DMS53 (cell line): ENCODE measurements around the gene OTOS.
A peak's percentile ranks its signal among the peaks of the same experiment; 100 is the strongest.

Experiments
- DNase-seq: peaks from one replicate; lab custom pipeline; 2025; lab: John Stamatoyannopoulos, UW

The OTOS gene

GRCh38 chr2:240140511-240140910 is at the start of gene OTOS:
Gene OTOS, minus strand, starts transcription at chr2:240140658. Its CDS starts 332 bp downstream, at chr2:240140326.
- peak; percentile 93 for DNase-seq

GRCh38 chr2:240189686-240190085 is 49.2 kb upstream of the OTOS start:
- DNase-seq, result no peak

- no peak for DNase-seq
These were observed 47.6 kb upstream of the OTOS start for GRCh38 chr2:240187989-240188590.

GRCh38 chr2:240186191-240186725 is 45.8 kb upstream of the OTOS start:
- no peak for DNase-seq

GRCh38 chr2:240184656-240185055 is 44.2 kb upstream of the OTOS start:
- DNase-seq, result no peak

GRCh38 chr2:240183875-240184590 is 43.6 kb upstream of the OTOS start:
- no peak for DNase-seq

GRCh38 chr2:240183006-240183874 is 42.8 kb upstream of the OTOS start:
- no peak for DNase-seq

- DNase-seq, result no peak
These were observed 42.0 kb upstream of the OTOS start for GRCh38 chr2:240182476-240182875.

GRCh38 chr2:240182001-240182400 is 41.5 kb upstream of the OTOS start:
- no peak for DNase-seq

- no peak for DNase-seq
These were observed 39.6 kb upstream of the OTOS start for GRCh38 chr2:240179941-240180666.

- DNase-seq, result no peak
These were observed 38.8 kb upstream of the OTOS start for GRCh38 chr2:240179186-240179815.

- DNase-seq, result no peak
These were observed 38.1 kb upstream of the OTOS start for GRCh38 chr2:240178564-240178963.

- DNase-seq, result no peak
These were observed 34.0 kb upstream of the OTOS start for GRCh38 chr2:240174496-240174895.

- no peak for DNase-seq
These were observed 31.8 kb upstream of the OTOS start for GRCh38 chr2:240172071-240172895.

GRCh38 chr2:240170883-240171282 is 30.4 kb upstream of the OTOS start:
- no peak for DNase-seq

- DNase-seq, result no peak
These were observed 29.9 kb upstream of the OTOS start for GRCh38 chr2:240170354-240170735.

GRCh38 chr2:240169486-240170353 is 29.3 kb upstream of the OTOS start:
- no peak for DNase-seq

GRCh38 chr2:240168546-240169361 is 28.3 kb upstream of the OTOS start:
- DNase-seq, result no peak

- DNase-seq, result no peak
These were observed 27.6 kb upstream of the OTOS start for GRCh38 chr2:240168041-240168440.
